Right lobe of liver (tissue), 4 donors: Measurements from ENCODE around the gene C11orf97.

Source experiments
- CTCF ChIP-seq, 4 donors: fragments of 200-600 bp in 3 of 4; fragments of 450-650 bp in 1 of 4; IDR thresholded peaks; one replicate each; pipeline versions ENCODE4 v1.5.1 to v1.8.0; 2016 to 2022; ENCODE audit warnings: antibody characterized with exemption in 4 of 4, mild to moderate bottlenecking in 2 of 4
- POLR2A ChIP-seq: fragments of 450-650 bp; IDR thresholded peaks from one replicate; pipeline ENCODE4 v1.6.1; 2017; ENCODE audit warnings: antibody characterized with exemption, mild to moderate bottlenecking
- donor health status: DM: no; HTN: no; CAD: no.
- donor health status: DM: no; HTN: no; CAD: no.
- donor health status: DM: no; HTN: yes; CAD: no.

DNA sequence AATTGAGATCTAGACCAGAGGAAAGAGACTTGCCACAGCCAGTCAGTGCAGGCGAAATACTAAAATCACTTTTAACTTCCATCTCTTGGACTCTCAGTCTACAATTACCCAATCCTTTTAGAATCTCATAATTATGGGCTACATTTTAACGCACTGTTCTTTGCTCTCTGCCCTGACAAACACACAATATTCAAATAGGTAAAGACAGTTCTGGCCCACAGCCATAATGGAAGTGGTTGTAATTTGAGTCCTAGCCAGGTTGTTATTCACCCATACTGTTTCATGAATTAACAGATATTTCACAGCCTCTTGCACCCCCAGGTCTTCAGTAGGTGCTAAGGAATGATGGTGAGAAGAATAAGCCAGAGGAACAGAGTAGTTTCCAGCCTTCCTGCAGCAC lies 830 bp downstream of the C11orf97 start:
- TF ChIP-seq CTCF (IDR thresholded peaks at IDR 0.05) (no peak), POLR2A (peak; percentile 24)
